GM21360 (cell line): ENCODE results near the gene ATP10A.

Experiments used
- ATAC-seq: cut with Tn5 transposase; IDR thresholded peaks from one replicate; pipeline ENCODE4 v1.9.1; 2021; ENCODE audit warnings: mild to moderate bottlenecking, moderate library complexity; ENCODE audit not compliant: unreplicated experiment

Gene ATP10A

DNA sequence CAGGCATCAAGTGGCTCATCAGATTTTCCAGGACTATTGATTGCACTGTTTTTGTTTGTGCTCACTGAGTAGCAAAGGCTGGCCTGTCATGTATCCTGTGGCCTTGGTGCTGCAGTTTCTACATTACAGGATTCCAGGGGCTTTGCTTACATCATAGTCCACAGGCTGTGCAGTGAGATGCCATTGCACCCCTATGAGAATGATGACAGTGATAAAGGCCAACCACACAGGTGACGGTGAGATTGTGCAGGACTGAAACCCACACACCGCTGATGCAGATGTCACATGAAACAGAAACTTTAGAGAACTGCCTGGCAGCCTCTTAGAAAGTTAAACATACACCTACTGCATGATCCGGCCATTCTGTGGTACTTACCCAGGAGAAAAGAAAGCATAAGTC is 229.3 kb downstream of the ATP10A start:
- ATAC-seq, result no peak

DNA sequence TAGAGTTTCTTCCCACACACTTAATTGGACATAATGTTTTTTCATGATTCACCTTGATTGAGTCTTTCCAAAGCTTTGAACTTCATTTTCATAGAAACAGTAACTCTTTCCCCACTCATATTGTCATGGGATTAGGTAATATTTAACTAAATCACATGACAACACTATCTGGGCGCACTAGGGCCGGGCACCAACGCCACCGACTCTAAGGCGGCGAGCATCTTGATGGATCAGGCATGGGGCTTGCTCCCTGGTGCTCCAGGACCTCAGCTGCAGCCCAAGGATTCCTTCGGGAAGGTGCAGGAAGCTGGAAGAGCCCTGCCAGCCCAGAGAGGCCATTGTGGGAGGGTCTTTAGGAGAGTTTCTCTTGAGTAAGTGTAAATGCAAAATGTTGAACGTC is 231.2 kb downstream of the ATP10A start:
- ATAC-seq, result no peak
